Measurements from ENCODE around the gene TMUB2. TPM values are rescaled to one million over a fixed set of nuclear protein-coding genes. Genes with fewer than 3 reads are reported as not detected.
A peak's percentile ranks its signal among the peaks of the same experiment; 100 is the strongest.

Gene TMUB2
- total and polyA plus RNA-seq, 9 of the 15 experiments (the other 6 are each of a cell fraction or from before 2014, with no cell fraction given) = 4.1 to 29.8 (median 16.3) TPM

GRCh38 chr17:44219616-44220212 lies 32.9 kb downstream of the TMUB2 start, which contains the start of gene UBTF (continued):
- TF ChIP-seq MLX (CRISPR knock-in tag; conservative IDR thresholded peaks at IDR 0.05) = no peak
- TF ChIP-seq PCBP1 (IDR thresholded peaks at IDR 0.05; ENCODE audit: low read depth, low read length, poor library complexity, severe bottlenecking) = peak; percentile 87
- no peak for TF ChIP-seq NELFE (IDR thresholded peaks at IDR 0.05; ENCODE audit: insufficient read depth, insufficient read length)
- no peak for TF ChIP-seq BRD9 (IDR thresholded peaks at IDR 0.05; ENCODE audit: low read depth, partially characterized antibody)
- TF ChIP-seq, protein P1, sequence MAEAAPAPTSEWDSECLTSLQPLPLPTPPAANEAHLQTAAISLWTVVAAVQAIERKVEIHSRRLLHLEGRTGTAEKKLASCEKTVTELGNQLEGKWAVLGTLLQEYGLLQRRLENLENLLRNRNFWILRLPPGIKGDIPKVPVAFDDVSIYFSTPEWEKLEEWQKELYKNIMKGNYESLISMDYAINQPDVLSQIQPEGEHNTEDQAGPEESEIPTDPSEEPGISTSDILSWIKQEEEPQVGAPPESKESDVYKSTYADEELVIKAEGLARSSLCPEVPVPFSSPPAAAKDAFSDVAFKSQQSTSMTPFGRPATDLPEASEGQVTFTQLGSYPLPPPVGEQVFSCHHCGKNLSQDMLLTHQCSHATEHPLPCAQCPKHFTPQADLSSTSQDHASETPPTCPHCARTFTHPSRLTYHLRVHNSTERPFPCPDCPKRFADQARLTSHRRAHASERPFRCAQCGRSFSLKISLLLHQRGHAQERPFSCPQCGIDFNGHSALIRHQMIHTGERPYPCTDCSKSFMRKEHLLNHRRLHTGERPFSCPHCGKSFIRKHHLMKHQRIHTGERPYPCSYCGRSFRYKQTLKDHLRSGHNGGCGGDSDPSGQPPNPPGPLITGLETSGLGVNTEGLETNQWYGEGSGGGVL (CRISPR knock-in tag; IDR thresholded peaks at IDR 0.05) = no peak
- no peak for TF ChIP-seq ZNF282 (CRISPR knock-in tag; IDR thresholded peaks at IDR 0.05)
- no peak for TF ChIP-seq DMBX1 (CRISPR knock-in tag; IDR thresholded peaks at IDR 0.05; ENCODE audit: borderline replicate concordance)
- TF ChIP-seq STAT5B (CRISPR knock-in tag; IDR thresholded peaks at IDR 0.05) = no peak
- TF ChIP-seq, protein P2, sequence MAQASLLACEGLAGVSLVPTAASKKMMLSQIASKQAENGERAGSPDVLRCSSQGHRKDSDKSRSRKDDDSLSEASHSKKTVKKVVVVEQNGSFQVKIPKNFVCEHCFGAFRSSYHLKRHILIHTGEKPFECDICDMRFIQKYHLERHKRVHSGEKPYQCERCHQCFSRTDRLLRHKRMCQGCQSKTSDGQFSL (CRISPR knock-in tag; IDR thresholded peaks at IDR 0.05) = no peak
- TF ChIP-seq, protein P2 (tag; IDR thresholded peaks at IDR 0.05) = peak in 1 of 2 experiments; percentile 82; a peak in 2 of 4 replicates
- TF ChIP-seq RNF2 (IDR thresholded peaks at IDR 0.05) = no peak
- no peak for TF ChIP-seq HMG20A (CRISPR knock-in tag; conservative IDR thresholded peaks at IDR 0.05)
- 0 out of 6 replicates have a peak, but pooled peaks of 1 of the 3 experiments have one; percentile 9 for TF ChIP-seq ZBTB11 (CRISPR knock-in tag; IDR thresholded peaks at IDR 0.05)
- 0 out of 2 replicates have a peak, but pooled peaks have one; percentile 12 for TF ChIP-seq CREB1 (IDR thresholded peaks at IDR 0.05)
- no peak for TF ChIP-seq CREB1 (CRISPR knock-in tag; IDR thresholded peaks at IDR 0.05)
- no peak for TF ChIP-seq PPARD (CRISPR knock-in tag; IDR thresholded peaks at IDR 0.05)
- no peak for TF ChIP-seq NFE2L1 (tag; IDR thresholded peaks at IDR 0.05; ENCODE audit: borderline replicate concordance, low read depth)

Data from K562 (cell line).